ENCODE data around the gene FAM118A. TPM values are rescaled to one million over a fixed set of nuclear protein-coding genes. Genes with fewer than 3 reads are reported as not detected.
A peak's percentile ranks its signal among the peaks of the same experiment; 100 is the strongest.

The FAM118A gene
- total and polyA plus RNA-seq, 2 experiments from 2014 or later, result 11.9 to 20.3 TPM

- no peaks in the 10 kb centered on the region for H3K9me3 Mint-ChIP-seq
Measured at GRCh38 chr22:45296628-45297297, 13.0 kb upstream of the FAM118A start.

More at GRCh38 chr22:45296628-45297297, 13.0 kb upstream of the FAM118A start:
- ATAC-seq (no peak), DNase-seq (ENCODE audit: low spot score) (no peak)
- Histone ChIP-seq H3K4me2 (no peak overlapping the region), H4K20me1 (replicated peaks; ENCODE audit: insufficient read depth) (no peaks in the 10 kb centered on the region), H3K9me2 (ENCODE audit: insufficient read depth) (no peaks in the 10 kb centered on the region), H3K36me3 (ENCODE audit: insufficient read depth) (no peaks in the 10 kb centered on the region), H3K27me3 (ENCODE audit: insufficient read depth) (no peaks in the 10 kb centered on the region), H3K4me1 (ENCODE audit: insufficient read depth) (peaks cover 8% of the 10 kb centered on the region; the same call in 1 of the 2 replicates), H3K79me2 (replicated peaks; ENCODE audit: insufficient read depth) (no peaks in the 10 kb centered on the region), H3F3A (replicated peaks; ENCODE audit: low read depth) (no peaks in the 10 kb centered on the region), H3K4me3 (no peak overlapping the region), H3K27ac (ENCODE audit: low read depth) (no peak overlapping the region), H2AFZ (0 out of 2 replicates have a peak overlapping the region, but pooled peaks have one; percentile 5)
- H3K27ac Mint-ChIP-seq, result no peak overlapping the region
- H3K27me3 Mint-ChIP-seq (ENCODE audit: insufficient read depth, low read depth, poor library complexity), result peaks cover 9% of the 10 kb centered on the region
- H3K4me1 Mint-ChIP-seq, result peaks cover 15% of the 10 kb centered on the region
- H3K36me3 Mint-ChIP-seq (ENCODE audit: low read depth), result no peaks in the 10 kb centered on the region
- no peak for TF ChIP-seq REST (IDR thresholded peaks at IDR 0.05; ENCODE audit: unreplicated experiment)
- TF ChIP-seq, protein P1, sequence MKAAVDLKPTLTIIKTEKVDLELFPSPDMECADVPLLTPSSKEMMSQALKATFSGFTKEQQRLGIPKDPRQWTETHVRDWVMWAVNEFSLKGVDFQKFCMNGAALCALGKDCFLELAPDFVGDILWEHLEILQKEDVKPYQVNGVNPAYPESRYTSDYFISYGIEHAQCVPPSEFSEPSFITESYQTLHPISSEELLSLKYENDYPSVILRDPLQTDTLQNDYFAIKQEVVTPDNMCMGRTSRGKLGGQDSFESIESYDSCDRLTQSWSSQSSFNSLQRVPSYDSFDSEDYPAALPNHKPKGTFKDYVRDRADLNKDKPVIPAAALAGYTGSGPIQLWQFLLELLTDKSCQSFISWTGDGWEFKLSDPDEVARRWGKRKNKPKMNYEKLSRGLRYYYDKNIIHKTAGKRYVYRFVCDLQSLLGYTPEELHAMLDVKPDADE (IDR thresholded peaks at IDR 0.05), result no peak
- no peak for TF ChIP-seq EZH2phosphoT487 (IDR thresholded peaks at IDR 0.05; ENCODE audit: unreplicated experiment)
- TF ChIP-seq, protein P2, sequence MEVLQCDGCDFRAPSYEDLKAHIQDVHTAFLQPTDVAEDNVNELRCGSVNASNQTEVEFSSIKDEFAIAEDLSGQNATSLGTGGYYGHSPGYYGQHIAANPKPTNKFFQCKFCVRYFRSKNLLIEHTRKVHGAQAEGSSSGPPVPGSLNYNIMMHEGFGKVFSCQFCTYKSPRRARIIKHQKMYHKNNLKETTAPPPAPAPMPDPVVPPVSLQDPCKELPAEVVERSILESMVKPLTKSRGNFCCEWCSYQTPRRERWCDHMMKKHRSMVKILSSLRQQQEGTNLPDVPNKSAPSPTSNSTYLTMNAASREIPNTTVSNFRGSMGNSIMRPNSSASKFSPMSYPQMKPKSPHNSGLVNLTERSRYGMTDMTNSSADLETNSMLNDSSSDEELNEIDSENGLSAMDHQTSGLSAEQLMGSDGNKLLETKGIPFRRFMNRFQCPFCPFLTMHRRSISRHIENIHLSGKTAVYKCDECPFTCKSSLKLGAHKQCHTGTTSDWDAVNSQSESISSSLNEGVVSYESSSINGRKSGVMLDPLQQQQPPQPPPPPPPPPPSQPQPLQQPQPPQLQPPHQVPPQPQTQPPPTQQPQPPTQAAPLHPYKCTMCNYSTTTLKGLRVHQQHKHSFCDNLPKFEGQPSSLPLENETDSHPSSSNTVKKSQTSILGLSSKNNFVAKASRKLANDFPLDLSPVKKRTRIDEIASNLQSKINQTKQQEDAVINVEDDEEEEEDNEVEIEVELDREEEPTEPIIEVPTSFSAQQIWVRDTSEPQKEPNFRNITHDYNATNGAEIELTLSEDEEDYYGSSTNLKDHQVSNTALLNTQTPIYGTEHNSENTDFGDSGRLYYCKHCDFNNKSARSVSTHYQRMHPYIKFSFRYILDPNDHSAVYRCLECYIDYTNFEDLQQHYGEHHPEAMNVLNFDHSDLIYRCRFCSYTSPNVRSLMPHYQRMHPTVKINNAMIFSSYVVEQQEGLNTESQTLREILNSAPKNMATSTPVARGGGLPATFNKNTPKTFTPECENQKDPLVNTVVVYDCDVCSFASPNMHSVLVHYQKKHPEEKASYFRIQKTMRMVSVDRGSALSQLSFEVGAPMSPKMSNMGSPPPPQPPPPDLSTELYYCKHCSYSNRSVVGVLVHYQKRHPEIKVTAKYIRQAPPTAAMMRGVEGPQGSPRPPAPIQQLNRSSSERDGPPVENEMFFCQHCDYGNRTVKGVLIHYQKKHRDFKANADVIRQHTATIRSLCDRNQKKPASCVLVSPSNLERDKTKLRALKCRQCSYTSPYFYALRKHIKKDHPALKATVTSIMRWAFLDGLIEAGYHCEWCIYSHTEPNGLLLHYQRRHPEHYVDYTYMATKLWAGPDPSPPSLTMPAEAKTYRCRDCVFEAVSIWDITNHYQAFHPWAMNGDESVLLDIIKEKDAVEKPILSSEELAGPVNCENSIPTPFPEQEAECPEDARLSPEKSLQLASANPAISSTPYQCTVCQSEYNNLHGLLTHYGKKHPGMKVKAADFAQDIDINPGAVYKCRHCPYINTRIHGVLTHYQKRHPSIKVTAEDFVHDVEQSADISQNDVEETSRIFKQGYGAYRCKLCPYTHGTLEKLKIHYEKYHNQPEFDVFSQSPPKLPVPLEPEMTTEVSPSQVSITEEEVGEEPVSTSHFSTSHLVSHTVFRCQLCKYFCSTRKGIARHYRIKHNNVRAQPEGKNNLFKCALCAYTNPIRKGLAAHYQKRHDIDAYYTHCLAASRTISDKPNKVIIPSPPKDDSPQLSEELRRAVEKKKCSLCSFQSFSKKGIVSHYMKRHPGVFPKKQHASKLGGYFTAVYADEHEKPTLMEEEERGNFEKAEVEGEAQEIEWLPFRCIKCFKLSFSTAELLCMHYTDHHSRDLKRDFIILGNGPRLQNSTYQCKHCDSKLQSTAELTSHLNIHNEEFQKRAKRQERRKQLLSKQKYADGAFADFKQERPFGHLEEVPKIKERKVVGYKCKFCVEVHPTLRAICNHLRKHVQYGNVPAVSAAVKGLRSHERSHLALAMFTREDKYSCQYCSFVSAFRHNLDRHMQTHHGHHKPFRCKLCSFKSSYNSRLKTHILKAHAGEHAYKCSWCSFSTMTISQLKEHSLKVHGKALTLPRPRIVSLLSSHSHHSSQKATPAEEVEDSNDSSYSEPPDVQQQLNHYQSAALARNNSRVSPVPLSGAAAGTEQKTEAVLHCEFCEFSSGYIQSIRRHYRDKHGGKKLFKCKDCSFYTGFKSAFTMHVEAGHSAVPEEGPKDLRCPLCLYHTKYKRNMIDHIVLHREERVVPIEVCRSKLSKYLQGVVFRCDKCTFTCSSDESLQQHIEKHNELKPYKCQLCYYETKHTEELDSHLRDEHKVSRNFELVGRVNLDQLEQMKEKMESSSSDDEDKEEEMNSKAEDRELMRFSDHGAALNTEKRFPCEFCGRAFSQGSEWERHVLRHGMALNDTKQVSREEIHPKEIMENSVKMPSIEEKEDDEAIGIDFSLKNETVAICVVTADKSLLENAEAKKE (CRISPR knock-in tag; IDR thresholded peaks at IDR 0.05), result no peak
- TF ChIP-seq CREB1 (CRISPR knock-in tag; IDR thresholded peaks at IDR 0.05; ENCODE audit: low read depth), result no peak
- no peak for TF ChIP-seq ZNF331 (CRISPR knock-in tag; IDR thresholded peaks at IDR 0.05; ENCODE audit: low read depth)
- TF ChIP-seq NANOG (IDR thresholded peaks at IDR 0.05; ENCODE audit: borderline replicate concordance), result no peak
- no peak overlapping the region for H3K4me3 Mint-ChIP-seq
